ENCODE data around the gene AK5. TPM values are rescaled to one million over a fixed set of nuclear protein-coding genes. Genes with fewer than 3 reads are reported as not detected.

Gene AK5
- total RNA-seq, 1 experiment from 2014 or later: 3.8 TPM

GRCh38 chr1:77355010-77355409 lies 73.2 kb downstream of the AK5 start:
- H2AFZ ChIP-seq (ENCODE audit: low read length): no peak overlapping the region
- POLR2A ChIA-PET (ENCODE audit: unreplicated experiment): no interaction called here
- H3K9ac ChIP-seq (ENCODE audit: low read length): no peak overlapping the region
- no peaks in the 10 kb centered on the region for H3K36me3 ChIP-seq (ENCODE audit: low read depth, low read length)
- CTCF ChIA-PET: no interaction called here
- no peaks in the 10 kb centered on the region; the same call in 1 of the 2 replicates for H3K9me2 ChIP-seq (replicated peaks; ENCODE audit: low read length)
- H3K4me2 ChIP-seq (ENCODE audit: low read length): no peak overlapping the region
- DNase-seq (no peak), ATAC-seq (no peak)
- no peaks in the 10 kb centered on the region for H4K20me1 ChIP-seq (ENCODE audit: low read length)
- H3K79me2 ChIP-seq (ENCODE audit: low read length): no peaks in the 10 kb centered on the region
- H3K4me1 ChIP-seq (ENCODE audit: insufficient read depth, low read length): no peaks in the 10 kb centered on the region
- H3K4me3 ChIP-seq (ENCODE audit: low read length): no peak overlapping the region
- H3K27ac ChIP-seq (ENCODE audit: low read length): no peak overlapping the region
- H3K27me3 ChIP-seq (ENCODE audit: low read length): no peaks in the 10 kb centered on the region
- no TSS peak for BruUV-seq (replicated peaks)
- H3K9me3 ChIP-seq (ENCODE audit: low read length): no peaks in the 10 kb centered on the region
- intact Hi-C loops (cut with micrococcal nuclease): no loop called here
- no peaks in the 10 kb centered on the region for H3F3A ChIP-seq (ENCODE audit: low read length, unreplicated experiment)
- TF ChIP-seq EZH2phosphoT487 (IDR thresholded peaks at IDR 0.05; ENCODE audit: borderline replicate concordance, low read length): no peak
- no peak for TF ChIP-seq CTCF (conservative IDR thresholded peaks at IDR 0.05; ENCODE audit: low read depth, low read length)
- no peak for TF ChIP-seq EZH2 (IDR thresholded peaks at IDR 0.05; ENCODE audit: low read length, unreplicated experiment)

- ATAC-seq (no peak), DNase-seq (no peak)
- no peaks in the 10 kb centered on the region for H3K79me2 ChIP-seq (ENCODE audit: low read length)
- H3K4me3 ChIP-seq (ENCODE audit: low read length): no peak overlapping the region
- H2AFZ ChIP-seq (ENCODE audit: low read length): no peak overlapping the region
- no peaks in the 10 kb centered on the region for H3K9me3 ChIP-seq (ENCODE audit: low read length)
- TF ChIP-seq EZH2phosphoT487 (IDR thresholded peaks at IDR 0.05; ENCODE audit: borderline replicate concordance, low read length): no peak
- no peak for TF ChIP-seq CTCF (conservative IDR thresholded peaks at IDR 0.05; ENCODE audit: low read depth, low read length)
- TF ChIP-seq EZH2 (IDR thresholded peaks at IDR 0.05; ENCODE audit: low read length, unreplicated experiment): no peak
- CTCF ChIA-PET: no interaction called here
- H4K20me1 ChIP-seq (ENCODE audit: low read length): no peaks in the 10 kb centered on the region
- no peaks in the 10 kb centered on the region for H3F3A ChIP-seq (ENCODE audit: low read length, unreplicated experiment)
- H3K36me3 ChIP-seq (ENCODE audit: low read depth, low read length): no peaks in the 10 kb centered on the region
- no peak overlapping the region for H3K4me2 ChIP-seq (ENCODE audit: low read length)
- POLR2A ChIA-PET (ENCODE audit: unreplicated experiment): no interaction called here
- H3K4me1 ChIP-seq (ENCODE audit: insufficient read depth, low read length): no peaks in the 10 kb centered on the region
- H3K27me3 ChIP-seq (ENCODE audit: low read length): no peaks in the 10 kb centered on the region
- intact Hi-C loops (cut with micrococcal nuclease): no loop called here
- no peak overlapping the region for H3K27ac ChIP-seq (ENCODE audit: low read length)
- H3K9ac ChIP-seq (ENCODE audit: low read length): no peak overlapping the region
- no TSS peak for BruUV-seq (replicated peaks)
- no peaks in the 10 kb centered on the region; the same call in 1 of the 2 replicates for H3K9me2 ChIP-seq (replicated peaks; ENCODE audit: low read length)
Measured at GRCh38 chr1:77356136-77356535, 74.3 kb downstream of the AK5 start.

- H3F3A ChIP-seq (ENCODE audit: low read length, unreplicated experiment): no peaks in the 10 kb centered on the region
- ATAC-seq: no peak
- CTCF ChIA-PET: no interaction called here
Measured at GRCh38 chr1:77360256-77360655, 78.4 kb downstream of the AK5 start.

More at GRCh38 chr1:77360256-77360655, 78.4 kb downstream of the AK5 start:
- TF ChIP-seq EZH2phosphoT487 (IDR thresholded peaks at IDR 0.05; ENCODE audit: borderline replicate concordance, low read length) (no peak), CTCF (conservative IDR thresholded peaks at IDR 0.05; ENCODE audit: low read depth, low read length) (no peak), EZH2 (IDR thresholded peaks at IDR 0.05; ENCODE audit: low read length, unreplicated experiment) (no peak)
- no peaks in the 10 kb centered on the region for H3K79me2 ChIP-seq (ENCODE audit: low read length)
- DNase-seq: no peak
- no peaks in the 10 kb centered on the region for H3K4me1 ChIP-seq (ENCODE audit: insufficient read depth, low read length)
- intact Hi-C loops (cut with micrococcal nuclease): no loop called here
- BruUV-seq (replicated peaks): no TSS peak
- H3K4me2 ChIP-seq (ENCODE audit: low read length): no peak overlapping the region
- no peaks in the 10 kb centered on the region for H3K9me3 ChIP-seq (ENCODE audit: low read length)
- no peak overlapping the region for H2AFZ ChIP-seq (ENCODE audit: low read length)
- no peak overlapping the region for H3K9ac ChIP-seq (ENCODE audit: low read length)
- no peak overlapping the region for H3K4me3 ChIP-seq (ENCODE audit: low read length)
- H3K9me2 ChIP-seq (replicated peaks; ENCODE audit: low read length): no peaks in the 10 kb centered on the region; the same call in 1 of the 2 replicates
- no peaks in the 10 kb centered on the region for H3K36me3 ChIP-seq (ENCODE audit: low read depth, low read length)
- H3K27ac ChIP-seq (ENCODE audit: low read length): no peak overlapping the region
- POLR2A ChIA-PET (ENCODE audit: unreplicated experiment): no interaction called here
- H3K27me3 ChIP-seq (ENCODE audit: low read length): no peaks in the 10 kb centered on the region
- no peaks in the 10 kb centered on the region for H4K20me1 ChIP-seq (ENCODE audit: low read length)
